B cell (primary cell): ENCODE measurements around the gene KIF25. TPM values are rescaled to one million over a fixed set of nuclear protein-coding genes. Genes with fewer than 3 reads are reported as not detected.

ENCODE experiments used
- ATAC-seq: fragments of 200-7000 bp; cut with Tn5 transposase; one replicate; pipeline ENCODE4 v1.10.0; 2021; ENCODE audit warnings: low read depth, mild to moderate bottlenecking, moderate number of reproducible peaks, moderate library complexity
- CTCF ChIA-PET: fragments of 350-600 bp; sonication (Branson Sonifier 250); formaldehyde crosslinking; loops from one replicate; lab custom pipeline; 2021; ENCODE audit warnings: antibody characterized with exemption, inconsistent platforms; lab: Charles Lee
- POLR2A ChIA-PET: fragments of 350-600 bp; sonication (Branson Sonifier 250); formaldehyde crosslinking; loops from one replicate; lab custom pipeline; 2021; ENCODE audit warnings: antibody characterized with exemption; lab: Charles Lee
- DNase-seq: peaks from one replicate; pipeline ENCODE4 v3.0.0; 2013
- H2AFZ ChIP-seq: 2 replicates; pipeline ENCODE4 v1.6.1; 2012; ENCODE audit warnings: mild to moderate bottlenecking, low read depth, low read length; ENCODE audit not compliant: insufficient read depth, poor library complexity, severe bottlenecking
- H3K27ac ChIP-seq, 2 donors: 1 replicate in 1 of 2; 2 replicates in 1 of 2; pipeline ENCODE4 v1.5.1; 2012 to 2013; ENCODE audit warnings: low read length in 2 of 2, mild to moderate bottlenecking in 2 of 2, moderate library complexity in 1 of 2
- H3K27me3 ChIP-seq, 4 experiments: fragments of 200-600 bp in 1 of 4; sonication (generic) in 1 of 4; replicated peaks in 1 of 4; 1 replicate in 2 of 4; 2 replicates in 2 of 4; pipeline versions ENCODE4 v1.6.1 to v1.7.0; 2013 to 2016; ENCODE audit warnings: low read length in 3 of 4, mild to moderate bottlenecking in 2 of 4, mixed read lengths in 1 of 4, moderate library complexity in 1 of 4; ENCODE audit not compliant: insufficient read depth in 4 of 4, control insufficient read depth in 3 of 4; ENCODE audit errors: control extremely low read depth in 1 of 4
- H3K36me3 ChIP-seq, 2 experiments: replicated peaks in 1 of 2; 1 replicate in 1 of 2; 2 replicates in 1 of 2; pipeline versions ENCODE4 v1.6.1 to v1.7.1; 2013; ENCODE audit warnings: low read length in 1 of 2; ENCODE audit not compliant: insufficient read depth in 2 of 2, control insufficient read depth in 1 of 2; ENCODE audit errors: control extremely low read depth in 1 of 2, extremely low read depth in 1 of 2
- H3K4me1 ChIP-seq, 2 donors: fragments of 200-600 bp in 1 of 2; sonication (generic) in 1 of 2; 1 replicate in 1 of 2; 2 replicates in 1 of 2; pipeline versions ENCODE4 v1.5.1 to v1.6.1; 2013 to 2017; ENCODE audit warnings: low read length in 2 of 2; ENCODE audit not compliant: control insufficient read depth in 2 of 2, insufficient read depth in 2 of 2
- H3K4me2 ChIP-seq: replicated peaks from 2 replicates; pipeline ENCODE3; 2012; ENCODE audit warnings: mild to moderate bottlenecking, low read depth, low read length; ENCODE audit not compliant: poor library complexity, severe bottlenecking
- H3K4me3 ChIP-seq, 5 experiments: fragments of 200-600 bp in 1 of 5; sonication (generic) in 1 of 5; 1 replicate in 3 of 5; 2 replicates in 2 of 5; pipeline versions ENCODE4 v1.5.1 to v1.7.0; 2011 to 2016; ENCODE audit warnings: low read length in 4 of 5, mild to moderate bottlenecking in 4 of 5, low read depth in 2 of 5, control low read depth in 1 of 5, moderate library complexity in 1 of 5; ENCODE audit not compliant: insufficient read depth in 1 of 5; ENCODE audit errors: control extremely low read depth in 1 of 5, extremely low read depth in 1 of 5
- H3K79me2 ChIP-seq: fragments of 200-600 bp; sonication (generic); one replicate; pipeline ENCODE4 v1.6.0; 2016; ENCODE audit warnings: low read length; ENCODE audit not compliant: control insufficient read depth, insufficient read depth
- H3K9ac ChIP-seq: fragments of 200-600 bp; sonication (generic); 2 replicates; pipeline ENCODE4 v1.6.1; 2017; ENCODE audit warnings: mild to moderate bottlenecking, low read length, moderate library complexity
- H3K9me3 ChIP-seq, 3 donors: one replicate each; pipeline versions ENCODE4 v1.6.1 to v1.7.1; 2013; ENCODE audit warnings: low read length in 2 of 3; ENCODE audit not compliant: control insufficient read depth in 2 of 3, insufficient read depth in 1 of 3; ENCODE audit errors: control extremely low read depth in 1 of 3
- H4K20me1 ChIP-seq: 2 replicates; pipeline ENCODE4 v1.6.0; 2012; ENCODE audit warnings: mild to moderate bottlenecking, low read length; ENCODE audit not compliant: insufficient read depth, control insufficient read depth, poor library complexity, severe bottlenecking
- H3K27ac Mint-ChIP-seq: one replicate; pipeline ENCODE4 v1.8.0; 2021; ENCODE audit warnings: mixed read lengths
- H3K27me3 Mint-ChIP-seq: one replicate; pipeline ENCODE4 v1.8.0; 2021; ENCODE audit warnings: mixed read lengths
- H3K4me1 Mint-ChIP-seq: one replicate; pipeline ENCODE4 v1.8.0; 2021; ENCODE audit warnings: mixed read lengths
- H3K4me3 Mint-ChIP-seq: one replicate; pipeline ENCODE4 v1.8.0; 2021; ENCODE audit warnings: mixed read lengths
- H3K9me3 Mint-ChIP-seq: one replicate; pipeline ENCODE4 v1.8.0; 2022; ENCODE audit warnings: mixed read lengths; ENCODE audit not compliant: insufficient read depth
- CTCF ChIP-seq: fragments of 200-600 bp; IDR thresholded peaks from one replicate; pipeline ENCODE4 v1.8.0; 2022; ENCODE audit warnings: antibody characterized with exemption, mild to moderate bottlenecking
- EZH2 ChIP-seq: IDR thresholded peaks from 2 replicates; pipeline ENCODE4 v1.6.1; 2012; ENCODE audit warnings: borderline replicate concordance, low read depth, mild to moderate bottlenecking, moderate library complexity, low read length; ENCODE audit not compliant: insufficient read depth, poor library complexity, severe bottlenecking
- WGBS: methylation state at CpG from one replicate; pipeline ENCODE4 v1.1.5; 2013; ENCODE audit warnings: missing lambda C conversion rate; ENCODE audit not compliant: insufficient coverage; 5-methylcytosine and 5-hydroxymethylcytosine counted together
- intact Hi-C: fragments of 100-400 bp; cut with micrococcal nuclease; formaldehyde crosslinking; loops from one replicate; pipeline ENCODE4 v1.10.0; 2022
- polyA plus RNA-seq: library from polyadenylated mRNA; depleted of rRNA; stranded (reverse); fragments of >200 nt; gene quantifications from 2 replicates; pipeline ENCODE4 v1.2.3, GENCODE V29; 2012
- total RNA-seq, 2 donors: library from RNA; stranded (reverse); fragments of 120-200 nt in 1 of 2; gene quantifications; 1 replicate in 1 of 2; 2 replicates in 1 of 2; pipeline versions ENCODE4 v1.2.3 to v1.2.4, GENCODE V29; 2013 to 2022

Gene KIF25
- total and polyA plus RNA-seq, 2 donors (not counting 1 experiment from before 2014, with no cell fraction given), result not detected

- no peak overlapping the region for H3K4me2 ChIP-seq
- no peak overlapping the region for H2AFZ ChIP-seq
- no peak overlapping the region for H3K27ac ChIP-seq
- no peak for TF ChIP-seq CTCF
- no peak for TF ChIP-seq EZH2
- 90% methylated on average over 10 of the region's 11 CpGs for WGBS
- no peaks in the 10 kb centered on the region for H3K27me3 ChIP-seq
- H3K4me3 Mint-ChIP-seq, result no peak overlapping the region
- H3K9me3 Mint-ChIP-seq, result no peaks in the 10 kb centered on the region
- H3K36me3 ChIP-seq, result no peaks in the 10 kb centered on the region
- no peaks in the 10 kb centered on the region for H3K4me1 ChIP-seq
- no peak for ATAC-seq
- no peaks in the 10 kb centered on the region for H3K4me1 Mint-ChIP-seq
- ChIA-PET CTCF (no interaction called here), POLR2A (no interaction called here)
- no peaks in the 10 kb centered on the region for H3K27me3 Mint-ChIP-seq
- intact Hi-C loops, result no loop called here
- H3K79me2 ChIP-seq, result no peaks in the 10 kb centered on the region
- H3K4me3 ChIP-seq, result no peak overlapping the region
- H3K9ac ChIP-seq, result no peak overlapping the region
- no peak overlapping the region for H3K27ac Mint-ChIP-seq
- H4K20me1 ChIP-seq, result no peaks in the 10 kb centered on the region
- H3K9me3 ChIP-seq, result peaks cover 0 to 5% (median 0%) of the 10 kb centered on the region in 3 donors
- no peak for DNase-seq
Measured at GRCh38 chr6:168064226-168064807, 66.8 kb downstream of the KIF25 start.

DNA sequence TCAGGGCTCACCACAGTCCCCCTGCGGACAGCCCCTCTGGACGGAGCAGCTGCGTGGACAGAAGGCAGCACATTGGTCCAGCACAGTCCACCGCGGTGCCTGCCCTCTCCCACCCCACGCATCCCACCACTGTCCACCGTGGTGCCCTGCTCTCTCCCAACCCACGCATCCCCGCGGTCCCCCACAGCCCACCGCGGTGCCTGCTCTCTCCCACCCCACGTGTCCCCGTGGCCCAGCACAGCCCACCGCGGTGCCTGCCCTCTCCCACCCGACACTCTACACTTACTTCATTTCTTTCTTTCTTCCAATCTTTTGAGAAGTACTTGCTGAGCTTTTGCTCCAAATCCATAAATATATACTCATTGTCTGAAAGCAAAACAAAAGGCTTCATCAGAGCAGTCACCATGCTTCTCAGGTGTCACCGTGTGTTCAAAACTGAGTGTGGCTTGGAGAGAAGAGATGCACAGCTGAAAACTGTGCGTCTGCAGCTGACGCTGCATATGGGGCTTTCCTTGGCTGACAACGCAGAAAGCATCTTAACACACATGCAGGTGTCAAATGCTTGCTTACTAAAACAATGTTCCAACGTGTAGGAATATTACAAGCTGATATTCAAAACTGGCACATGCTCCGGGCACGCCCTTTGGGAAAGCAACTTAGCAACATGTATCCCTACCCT lies 69.7 kb downstream of the KIF25 start:
- WGBS, result 92% methylated on average over 21 of the region's 24 CpGs
- Histone ChIP-seq H4K20me1 (no peaks in the 10 kb centered on the region), H3K4me3 (no peak overlapping the region), H3K4me2 (no peak overlapping the region), H3K9me3 (peaks cover 0 to 12% (median 0%) of the 10 kb centered on the region in 3 donors), H3K36me3 (no peaks in the 10 kb centered on the region), H3K27ac (no peak overlapping the region), H2AFZ (no peak overlapping the region), H3K4me1 (no peaks in the 10 kb centered on the region), H3K9ac (no peak overlapping the region), H3K79me2 (no peaks in the 10 kb centered on the region), H3K27me3 (no peaks in the 10 kb centered on the region)
- TF ChIP-seq CTCF, result no peak
- no peak for TF ChIP-seq EZH2
- intact Hi-C loops, result no loop called here
- H3K4me3 Mint-ChIP-seq, result no peak overlapping the region
- ChIA-PET POLR2A (no interaction called here), CTCF (no interaction called here)
- H3K27ac Mint-ChIP-seq, result no peak overlapping the region
- DNase-seq (no peak), ATAC-seq (no peak)
- H3K27me3 Mint-ChIP-seq, result no peaks in the 10 kb centered on the region
- no peaks in the 10 kb centered on the region for H3K9me3 Mint-ChIP-seq
- no peaks in the 10 kb centered on the region for H3K4me1 Mint-ChIP-seq
